Activated CD8-positive, alpha-beta memory T cell treated with anti-CD3 and anti-CD28 coated beads for 24 hours (primary cell): Measurements from ENCODE around the gene ADAD1.

Experiments
- DNase-seq: peaks from one replicate; pipeline ENCODE4 v3.0.0-alpha.2; 2020

Gene ADAD1

GRCh38 chr4:122456231-122457116 lies 77.7 kb downstream of the ADAD1 start, which contains the start of gene IL2:
Gene IL2, minus strand, starts transcription at chr4:122456725. Its CDS starts 285 bp downstream, at chr4:122456440.
- DNase-seq = no peak

- DNase-seq = no peak
Observed at GRCh38 chr4:122458625-122459024, 79.8 kb downstream of the ADAD1 start.

GRCh38 chr4:122469457-122469856 lies 90.6 kb downstream of the ADAD1 start:
- no peak for DNase-seq

GRCh38 chr4:122475233-122475632 lies 96.4 kb downstream of the ADAD1 start:
- no peak for DNase-seq

- no peak for DNase-seq
Observed at GRCh38 chr4:122476126-122476525, 97.3 kb downstream of the ADAD1 start.

GRCh38 chr4:122476745-122477144 lies 97.9 kb downstream of the ADAD1 start:
- DNase-seq = no peak
